Endothelial cell of umbilical vein (primary cell): ENCODE data around the gene SNRNP27. TPM values are rescaled to one million over a fixed set of nuclear protein-coding genes. Genes with fewer than 3 reads are reported as not detected.

ENCODE experiments used
- BruUV-seq: library from RNA; stranded (reverse); fragments of 400-500 nt; replicated peaks from 2 replicates; lab custom pipeline; 2021; lab: Mats Ljungman, UMichigan
- CTCF ChIA-PET: fragments of 300-600, 350-600 bp; sonication (Branson Sonifier 250); formaldehyde crosslinking; loops from one replicate; lab custom pipeline; 2021; ENCODE audit warnings: antibody characterized with exemption, inconsistent platforms; lab: Charles Lee
- POLR2A ChIA-PET: fragments of 300-600, 350-600 bp; sonication (Branson Sonifier 250); formaldehyde crosslinking; loops from one replicate; lab custom pipeline; 2021; ENCODE audit warnings: antibody characterized with exemption, inconsistent platforms; lab: Charles Lee
- DNase-seq: peaks from one replicate; pipeline ENCODE4 v3.0.0-alpha.2; 2011; ENCODE audit warnings: low read depth, low spot score
- FAIRE-seq: peaks from 2 replicates; lab custom pipeline; 2011; peaks lifted over from hg19 to GRCh38; lab: Jason Lieb, UNC
- H2AFZ ChIP-seq: 2 replicates; pipeline ENCODE4 v1.6.0; 2012; ENCODE audit warnings: low read depth, low read length, control low read depth, inconsistent platforms
- H3K27ac ChIP-seq: 2 replicates; pipeline ENCODE4 v1.5.1; 2011; ENCODE audit warnings: low read depth, mild to moderate bottlenecking, control low read depth, low read length, moderate library complexity; ENCODE audit not compliant: insufficient read depth
- H3K27me3 ChIP-seq, 2 experiments: 2 replicates each; pipeline versions ENCODE4 v1.6.0 to v1.6.1; 2011; ENCODE audit warnings: low read length in 2 of 2, mixed read lengths in 1 of 2; ENCODE audit not compliant: control insufficient read depth in 2 of 2, insufficient read depth in 2 of 2
- H3K36me3 ChIP-seq, 2 experiments: 2 replicates in 1 of 2; 3 replicates in 1 of 2; pipeline ENCODE4 v1.5.1; 2011; ENCODE audit warnings: low read length in 2 of 2, mild to moderate bottlenecking in 1 of 2, moderate library complexity in 1 of 2; ENCODE audit not compliant: control insufficient read depth in 2 of 2, insufficient read depth in 2 of 2; ENCODE audit errors: extremely low read depth in 1 of 2
- H3K4me1 ChIP-seq: 3 replicates; pipeline ENCODE4 v1.5.1; 2011; ENCODE audit warnings: mild to moderate bottlenecking, low read length; ENCODE audit not compliant: control insufficient read depth, insufficient read depth; ENCODE audit errors: extremely low read depth
- H3K4me2 ChIP-seq: 2 replicates; pipeline ENCODE4 v1.6.1; 2011; ENCODE audit warnings: low read length, control low read depth, mixed read lengths; ENCODE audit not compliant: insufficient read depth
- H3K4me3 ChIP-seq, 3 experiments: fragments of 200-600 bp in 1 of 3; sonication (generic), shearing (Covaris generic) in 1 of 3; replicated peaks in 1 of 3; 2 replicates each; pipeline ENCODE4 v1.5.1; 2011 to 2016; ENCODE audit warnings: control low read depth in 3 of 3, low read length in 3 of 3, mild to moderate bottlenecking in 2 of 3, inconsistent platforms in 1 of 3, low read depth in 1 of 3, moderate library complexity in 1 of 3; ENCODE audit not compliant: insufficient read depth in 1 of 3
- H3K79me2 ChIP-seq: 2 replicates; pipeline ENCODE4 v1.6.0; 2012; ENCODE audit warnings: low read length, inconsistent platforms; ENCODE audit not compliant: control insufficient read depth, insufficient read depth
- H3K9ac ChIP-seq: replicated peaks from 2 replicates; pipeline ENCODE3; 2011; ENCODE audit warnings: low read length, control low read depth; ENCODE audit not compliant: insufficient read depth; ENCODE audit errors: extremely low read depth
- H3K9me1 ChIP-seq: replicated peaks from 3 replicates; pipeline ENCODE4 v1.6.0; 2011; ENCODE audit warnings: mild to moderate bottlenecking, low read length; ENCODE audit not compliant: control insufficient read depth, insufficient read depth; ENCODE audit errors: extremely low read depth
- H3K9me3 ChIP-seq: replicated peaks from 2 replicates; pipeline ENCODE4 v1.5.1; 2012; ENCODE audit warnings: low read length, inconsistent platforms; ENCODE audit not compliant: control insufficient read depth, insufficient read depth
- H4K20me1 ChIP-seq: replicated peaks from 2 replicates; pipeline ENCODE3; 2011; ENCODE audit warnings: mild to moderate bottlenecking, low read length; ENCODE audit not compliant: control insufficient read depth, insufficient read depth; ENCODE audit errors: extremely low read depth
- CTCF ChIP-seq, 2 donors: IDR thresholded peaks; 1 replicate in 1 of 2; 2 replicates in 1 of 2; pipeline ENCODE4 v1.5.1; 2011; ENCODE audit warnings: low read length in 2 of 2, mild to moderate bottlenecking in 2 of 2, moderate library complexity in 2 of 2, control low read depth in 1 of 2, inconsistent platforms in 1 of 2, low read depth in 1 of 2; ENCODE audit not compliant: insufficient read depth in 1 of 2; ENCODE audit errors: extremely low read depth in 1 of 2
- EZH2 ChIP-seq: IDR thresholded peaks from 2 replicates; pipeline ENCODE4 v1.6.1; 2012; ENCODE audit warnings: borderline replicate concordance, low read depth, mild to moderate bottlenecking, moderate library complexity, low read length, inconsistent platforms; ENCODE audit not compliant: severe bottlenecking
- FOS ChIP-seq: IDR thresholded peaks from 2 replicates; pipeline ENCODE4 v1.6.1; 2011; ENCODE audit warnings: mild to moderate bottlenecking, low read length, moderate library complexity, borderline replicate concordance; ENCODE audit not compliant: insufficient read depth
- GATA2 ChIP-seq: IDR thresholded peaks from 2 replicates; pipeline ENCODE4 v1.7.0; 2011; ENCODE audit warnings: low read depth, mild to moderate bottlenecking, moderate library complexity, mixed read lengths, low read length; ENCODE audit not compliant: insufficient read length, insufficient read depth
- JUN ChIP-seq: IDR thresholded peaks from 2 replicates; pipeline ENCODE4 v1.6.1; 2011; ENCODE audit warnings: borderline replicate concordance, low read depth; ENCODE audit not compliant: insufficient read length, insufficient read depth
- MAX ChIP-seq: IDR thresholded peaks from 2 replicates; pipeline ENCODE4 v1.6.1; 2011; ENCODE audit not compliant: insufficient read depth, insufficient read length
- MYC ChIP-seq: IDR thresholded peaks from one replicate; pipeline ENCODE4 v1.6.1; 2011; ENCODE audit warnings: mild to moderate bottlenecking, low read depth, low read length
- POLR2A ChIP-seq: IDR thresholded peaks from 2 replicates; pipeline ENCODE4 v1.6.1; 2012; ENCODE audit warnings: low read depth, mild to moderate bottlenecking, control low read depth, low read length
- POLR2AphosphoS5 ChIP-seq: IDR thresholded peaks from 2 replicates; pipeline ENCODE4 v1.6.1; 2012; ENCODE audit warnings: low read depth, mild to moderate bottlenecking, control low read depth, low read length, moderate library complexity; ENCODE audit not compliant: insufficient read depth
- dilution Hi-C: fragments of 300-500 bp; cut with MboI; formaldehyde crosslinking; loops from one replicate; pipeline ENCODE4 v1.15.0; 2019; ENCODE audit warnings: low sequenced_read_pairs; ENCODE audit not compliant: extremely low pct_ligation_motif_present
- intact Hi-C: fragments of 100-400 bp; cut with micrococcal nuclease; formaldehyde crosslinking; loops from one replicate; pipeline ENCODE4 v1.10.0; 2022
- polyA plus RNA-seq, 4 experiments: library from polyadenylated mRNA; depleted of rRNA in 3 of 4; stranded (reverse) in 3 of 4; unstranded in 1 of 4; fragments of >200 nt; gene quantifications; 2 replicates each; pipeline versions ENCODE4 v1.2.1 to v1.2.3, GENCODE V29; 2011 to 2012; ENCODE audit warnings: missing spikeins in 1 of 4
- total RNA-seq: library from RNA; stranded (reverse); gene quantifications from 2 replicates; pipeline ENCODE4 v1.2.3, GENCODE V29; 2021

Gene SNRNP27
- total and polyA plus RNA-seq, 2 donors (not counting 3 experiments of a cell fraction or from before 2014, with no cell fraction given): 12.7 to 50.6 TPM

GRCh38 chr2:69858261-69858660 is 35.5 kb upstream of the SNRNP27 start:
- no TSS peak for BruUV-seq
- intact Hi-C loops: no loop called here
- Histone ChIP-seq H3K27me3 (no peaks in the 10 kb centered on the region), H3K4me1 (no peaks in the 10 kb centered on the region), H3K79me2 (no peaks in the 10 kb centered on the region), H3K36me3 (no peaks in the 10 kb centered on the region), H2AFZ (no peak overlapping the region), H3K27ac (no peak overlapping the region), H3K4me2 (no peak overlapping the region), H3K4me3 (no peak overlapping the region), H3K9me3 (no peaks in the 10 kb centered on the region), H3K9me1 (peaks cover 2% of the 10 kb centered on the region), H4K20me1 (no peaks in the 10 kb centered on the region), H3K9ac (no peak overlapping the region)
- CTCF ChIA-PET: interaction anchor here (1.6 kb wide), 1 partner anchor 133 kb away, joined by 10 read pairs; no protein-coding TSS in a partner anchor
- TF ChIP-seq JUN (no peak), MYC (no peak), GATA2 (no peak), POLR2A (no peak), EZH2 (no peak), CTCF (IDR thresholded peaks at IDR 0.05; ENCODE audit: extremely low read depth in 1 of 2, insufficient read depth in 1 of 2, low read depth in 1 of 2, low read length in 2 of 2) (no peak), FOS (no peak), MAX (no peak), POLR2AphosphoS5 (no peak)
- POLR2A ChIA-PET: no interaction called here
- FAIRE-seq: no peak
- DNase-seq: no peak
- dilution Hi-C loops: no loop called here
